HCT116 (cell line): ENCODE results near the gene RIMBP2. TPM values are rescaled to one million over a fixed set of nuclear protein-coding genes. Genes with fewer than 3 reads are reported as not detected.

ENCODE experiments used
- ATAC-seq: fragments of 200-7000 bp; cut with Tn5 transposase; 2 replicates; pipeline ENCODE4 v1.9.1; 2020; ENCODE audit warnings: mild to moderate bottlenecking, moderate library complexity
- BruUV-seq: library from RNA; stranded (reverse); fragments of 400-500 nt; replicated peaks from 2 replicates; lab custom pipeline; 2021; lab: Mats Ljungman, UMichigan
- CTCF ChIA-PET: fragments of 300-600 bp; sonication (Branson Sonifier 250); formaldehyde crosslinking; loops from one replicate; lab custom pipeline; 2021; ENCODE audit warnings: antibody characterized with exemption; lab: Charles Lee
- POLR2A ChIA-PET: fragments of 300-600, 350-600 bp; sonication (Branson Sonifier 250); formaldehyde crosslinking; loops from one replicate; lab custom pipeline; 2021; ENCODE audit warnings: antibody characterized with exemption; lab: Charles Lee
- RAD21 ChIA-PET, 2 experiments: fragments of 300-600 bp; sonication (Branson Sonifier 250); formaldehyde crosslinking; loops; one replicate each; lab custom pipeline; 2023; ENCODE audit warnings: low total read pairs in 2 of 2; ENCODE audit not compliant: uncharacterized antibody in 2 of 2, unreplicated experiment in 2 of 2, low non-redundant PET in 1 of 2; lab: Charles Lee
- DNase-seq: peaks from one replicate; pipeline ENCODE4 v3.0.0-alpha.2; 2010; ENCODE audit warnings: low read depth, low spot score
- H2AFZ ChIP-seq: fragments of 200-600 bp; shearing (Covaris generic), sonication (generic); 2 replicates; pipeline ENCODE4 v1.6.1; 2017; ENCODE audit warnings: low read depth, mixed run types, mixed read lengths, antibody characterized with exemption, low read length; ENCODE audit not compliant: poor library complexity, severe bottlenecking
- H3K27ac ChIP-seq: 2 replicates; pipeline ENCODE4 v1.5.1; 2012; ENCODE audit warnings: low read depth, low read length
- H3K27me3 ChIP-seq: fragments of 200-600 bp; sonication (generic); 2 replicates; pipeline ENCODE4 v1.6.1; 2016; ENCODE audit warnings: mixed run types, low read length, mixed read lengths; ENCODE audit not compliant: insufficient read depth
- H3K36me3 ChIP-seq, 2 experiments: fragments of 200-500 bp in 1 of 2; fragments of 200-600 bp in 1 of 2; sonication (Bioruptor generic) in 1 of 2; sonication (generic) in 1 of 2; 2 replicates each; pipeline versions ENCODE4 v1.5.1 to v1.6.1; 2014 to 2016; ENCODE audit warnings: low read length in 2 of 2, inconsistent platforms in 1 of 2, mixed read lengths in 1 of 2, mixed run types in 1 of 2; ENCODE audit not compliant: insufficient read depth in 2 of 2, control insufficient read depth in 1 of 2
- H3K4me1 ChIP-seq, 2 experiments: fragments of 200-600 bp in 1 of 2; sonication (generic) in 1 of 2; 2 replicates each; pipeline versions ENCODE4 v1.5.1 to v1.6.1; 2012 to 2017; ENCODE audit warnings: low read length in 2 of 2, inconsistent platforms in 1 of 2, mild to moderate bottlenecking in 1 of 2, mixed read lengths in 1 of 2, mixed run types in 1 of 2, moderate library complexity in 1 of 2; ENCODE audit not compliant: insufficient read depth in 2 of 2, control insufficient read depth in 1 of 2
- H3K4me2 ChIP-seq: fragments of 200-600 bp; sonication (generic); 2 replicates; pipeline ENCODE4 v1.6.1; 2017; ENCODE audit warnings: mixed run types, low read length, mixed read lengths
- H3K4me3 ChIP-seq, 2 experiments: fragments of 200-600 bp in 1 of 2; sonication (generic) in 1 of 2; replicated peaks in 1 of 2; 2 replicates each; pipeline ENCODE4 v1.5.1; 2011 to 2016; ENCODE audit warnings: low read length in 2 of 2, control low read depth in 1 of 2, low read depth in 1 of 2, mild to moderate bottlenecking in 1 of 2, mixed read lengths in 1 of 2, mixed run types in 1 of 2
- H3K79me2 ChIP-seq: fragments of 200-600 bp; sonication (generic); 2 replicates; pipeline ENCODE4 v1.6.1; 2017; ENCODE audit warnings: mild to moderate bottlenecking, mixed run types, low read length, moderate library complexity, mixed read lengths; ENCODE audit not compliant: insufficient read depth
- H3K9ac ChIP-seq: fragments of 200-600 bp; sonication (generic); 2 replicates; pipeline ENCODE4 v1.6.1; 2016; ENCODE audit warnings: low read length, mixed read lengths
- H3K9me2 ChIP-seq: fragments of 200-600 bp; sonication (generic), shearing (Covaris generic); 2 replicates; pipeline ENCODE4 v1.6.1; 2017; ENCODE audit warnings: mixed run types, mild to moderate bottlenecking, moderate library complexity; ENCODE audit not compliant: insufficient read depth
- H3K9me3 ChIP-seq, 2 experiments: fragments of 200-500 bp in 1 of 2; fragments of 200-600 bp in 1 of 2; sonication (Bioruptor generic) in 1 of 2; sonication (generic) in 1 of 2; 2 replicates each; pipeline ENCODE4 v1.6.1; 2014 to 2017; ENCODE audit warnings: low read length in 2 of 2, mixed read lengths in 2 of 2, inconsistent platforms in 1 of 2, low read depth in 1 of 2, mild to moderate bottlenecking in 1 of 2, mixed run types in 1 of 2, moderate library complexity in 1 of 2; ENCODE audit not compliant: control insufficient read depth in 1 of 2, insufficient read depth in 1 of 2
- H4K20me1 ChIP-seq: fragments of 200-600 bp; sonication (generic), shearing (Covaris generic); 2 replicates; pipeline ENCODE4 v1.6.1; 2017; ENCODE audit warnings: mixed run types, mild to moderate bottlenecking, moderate library complexity; ENCODE audit not compliant: insufficient read depth
- ATF3 ChIP-seq: IDR thresholded peaks from 2 replicates; pipeline ENCODE4 v1.6.1; 2012
- CBX3 ChIP-seq: IDR thresholded peaks from 2 replicates; pipeline ENCODE4 v1.6.1; 2012; ENCODE audit warnings: low read depth
- ELF1 ChIP-seq: IDR thresholded peaks from 2 replicates; pipeline ENCODE4 v1.6.1; 2012; ENCODE audit warnings: low read depth, borderline replicate concordance
- JUND ChIP-seq: IDR thresholded peaks from 2 replicates; pipeline ENCODE4 v1.6.1; 2012
- MAX ChIP-seq: IDR thresholded peaks from 2 replicates; pipeline ENCODE4 v1.6.1; 2012
- POLR2A ChIP-seq: IDR thresholded peaks from 2 replicates; pipeline ENCODE4 v1.7.0; 2011; ENCODE audit warnings: borderline replicate concordance; ENCODE audit not compliant: insufficient read depth, insufficient read length; ENCODE audit errors: extremely low read depth
- SP1 ChIP-seq: IDR thresholded peaks from 2 replicates; pipeline ENCODE4 v1.6.1; 2012; ENCODE audit warnings: low read depth
- YY1 ChIP-seq: IDR thresholded peaks from 2 replicates; pipeline ENCODE4 v1.6.1; 2011; ENCODE audit warnings: low read length, low read depth, moderate library complexity, mild to moderate bottlenecking; ENCODE audit not compliant: insufficient replicate concordance; ENCODE audit errors: extremely low read depth
- ZFX ChIP-seq: fragments of 450-650 bp; IDR thresholded peaks from 2 replicates; pipeline ENCODE4 v1.6.1; 2017
- ZNF274 ChIP-seq: fragments of 200-500 bp; sonication (Bioruptor generic); IDR thresholded peaks from 2 replicates; pipeline ENCODE4 v1.6.1; 2014; ENCODE audit warnings: mild to moderate bottlenecking, low read depth, low read length, inconsistent platforms
- intact Hi-C: fragments of 100-400 bp; cut with micrococcal nuclease; formaldehyde crosslinking; loops from 2 replicates; pipeline ENCODE4 v1.10.0; 2022
- total RNA-seq: library from RNA; stranded (reverse); gene quantifications from one replicate; pipeline ENCODE4 v1.2.1, GENCODE V29; 2021; ENCODE audit not compliant: unreplicated experiment
- TF ChIP-seq, protein P1 (sequence below), 3 experiments: fragments of 200-600 bp in 1 of 3; sonication (generic) in 1 of 3; IDR thresholded peaks in 2 of 3; conservative IDR thresholded peaks in 1 of 3; 2 replicates each; pipeline ENCODE4 v1.5.1; 2012 to 2017; ENCODE audit warnings: low read depth in 2 of 3, low read length in 2 of 3, antibody characterized with exemption in 1 of 3, borderline replicate concordance in 1 of 3, control low read depth in 1 of 3, mild to moderate bottlenecking in 1 of 3, mixed read lengths in 1 of 3, mixed run types in 1 of 3, moderate library complexity in 1 of 3; ENCODE audit not compliant: insufficient read depth in 1 of 3

RIMBP2 gene
- total RNA-seq, 1 experiment from 2014 or later = not detected

DNA sequence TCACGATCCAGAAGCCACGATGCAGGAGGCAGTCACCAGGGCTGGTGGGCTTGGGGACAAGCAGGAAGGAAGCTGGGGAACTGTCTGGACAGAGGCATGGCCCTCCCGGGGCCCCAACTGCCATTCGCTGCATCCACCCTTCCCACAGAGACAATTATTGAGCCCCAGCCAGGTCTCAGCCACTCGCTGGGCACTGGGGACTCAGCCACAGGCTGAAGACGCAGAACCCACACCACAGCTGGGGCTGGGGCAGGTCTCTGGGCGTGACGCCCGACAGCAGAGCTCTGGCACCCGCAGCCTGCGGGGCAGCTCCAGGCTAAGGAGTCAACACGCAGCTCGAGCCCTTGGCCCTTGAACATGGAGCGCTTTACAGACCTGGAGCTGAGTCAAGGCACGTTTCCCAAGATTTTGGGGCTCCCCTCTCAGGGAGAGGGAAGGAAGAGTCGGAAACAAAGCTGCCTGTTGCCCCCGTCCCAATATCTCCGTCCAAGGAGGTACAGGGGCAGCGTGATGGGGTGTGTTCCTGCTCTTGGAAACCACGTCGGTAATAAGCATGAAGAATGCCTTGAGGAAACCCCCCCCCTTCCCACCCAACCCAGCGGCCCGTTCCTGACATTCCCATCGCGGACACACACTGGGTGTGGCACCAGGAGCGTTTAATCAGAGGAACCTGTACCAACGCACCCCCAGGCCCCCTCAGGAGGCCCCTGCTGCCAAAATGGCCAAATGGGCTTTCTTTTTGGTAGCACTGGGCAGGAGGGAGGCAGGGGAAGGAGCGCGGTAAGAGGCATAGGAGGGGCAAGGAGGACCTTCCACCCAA is 6.7 kb downstream of the RIMBP2 start:
- TF ChIP-seq ZNF274 = no peak
- TF ChIP-seq YY1 = no peak
- TF ChIP-seq ZFX = no peak
- TF ChIP-seq MAX = no peak
- TF ChIP-seq, protein P1, sequence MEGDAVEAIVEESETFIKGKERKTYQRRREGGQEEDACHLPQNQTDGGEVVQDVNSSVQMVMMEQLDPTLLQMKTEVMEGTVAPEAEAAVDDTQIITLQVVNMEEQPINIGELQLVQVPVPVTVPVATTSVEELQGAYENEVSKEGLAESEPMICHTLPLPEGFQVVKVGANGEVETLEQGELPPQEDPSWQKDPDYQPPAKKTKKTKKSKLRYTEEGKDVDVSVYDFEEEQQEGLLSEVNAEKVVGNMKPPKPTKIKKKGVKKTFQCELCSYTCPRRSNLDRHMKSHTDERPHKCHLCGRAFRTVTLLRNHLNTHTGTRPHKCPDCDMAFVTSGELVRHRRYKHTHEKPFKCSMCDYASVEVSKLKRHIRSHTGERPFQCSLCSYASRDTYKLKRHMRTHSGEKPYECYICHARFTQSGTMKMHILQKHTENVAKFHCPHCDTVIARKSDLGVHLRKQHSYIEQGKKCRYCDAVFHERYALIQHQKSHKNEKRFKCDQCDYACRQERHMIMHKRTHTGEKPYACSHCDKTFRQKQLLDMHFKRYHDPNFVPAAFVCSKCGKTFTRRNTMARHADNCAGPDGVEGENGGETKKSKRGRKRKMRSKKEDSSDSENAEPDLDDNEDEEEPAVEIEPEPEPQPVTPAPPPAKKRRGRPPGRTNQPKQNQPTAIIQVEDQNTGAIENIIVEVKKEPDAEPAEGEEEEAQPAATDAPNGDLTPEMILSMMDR (IDR thresholded peaks at IDR 0.05 in 2 of 3, conservative IDR thresholded peaks at IDR 0.05 in 1 of 3; ENCODE audit: borderline replicate concordance in 1 of 3, insufficient read depth in 1 of 3, low read depth in 2 of 3, low read length in 2 of 3) = no peak
- no peak for TF ChIP-seq JUND
- TF ChIP-seq POLR2A = no peak
- TF ChIP-seq SP1 = no peak
- no peak for TF ChIP-seq CBX3
- TF ChIP-seq ELF1 = no peak
- no peak for TF ChIP-seq ATF3
- H4K20me1 ChIP-seq = no peaks in the 10 kb centered on the region
- ATAC-seq (no peak), DNase-seq (no peak)
- no peaks in the 10 kb centered on the region for H3K36me3 ChIP-seq
- 0 out of 2 replicates have a peak, but pooled peaks cover 3% of the 10 kb centered on the region for H3K27me3 ChIP-seq
- intact Hi-C loops = no loop called here
- H3K4me1 ChIP-seq = no peaks in the 10 kb centered on the region
- no peak overlapping the region for H3K27ac ChIP-seq
- H3K9me3 ChIP-seq = no peaks in the 10 kb centered on the region
- no peaks in the 10 kb centered on the region for H3K79me2 ChIP-seq
- no peaks in the 10 kb centered on the region for H3K9me2 ChIP-seq
- no peak overlapping the region for H2AFZ ChIP-seq
- H3K9ac ChIP-seq = no peak overlapping the region
- BruUV-seq = no TSS peak
- no peak overlapping the region for H3K4me3 ChIP-seq
- ChIA-PET CTCF (no interaction called here), RAD21 (no interaction called here), POLR2A (no interaction called here)
- H3K4me2 ChIP-seq = no peak overlapping the region
